ENCODE measurements around the gene CLCA2. TPM values are rescaled to one million over a fixed set of nuclear protein-coding genes. Genes with fewer than 3 reads are reported as not detected.
A peak's percentile ranks its signal among the peaks of the same experiment; 100 is the strongest.

CLCA2 gene
- total RNA-seq, 1 donor from 2014 or later, result 0.33 TPM

- DNase-seq (ENCODE audit: low read depth, low spot score), result no peak
Measured at GRCh38 chr1:86429122-86429725, 5.3 kb downstream of the CLCA2 start.

GRCh38 chr1:86429835-86430234, 5.9 kb downstream of the CLCA2 start:
- peak; percentile 76 for DNase-seq (ENCODE audit: low read depth, low spot score)

- DNase-seq (ENCODE audit: low read depth, low spot score), result no peak
Measured at GRCh38 chr1:86430376-86430775, 6.4 kb downstream of the CLCA2 start.

GRCh38 chr1:86434059-86434458, 10.1 kb downstream of the CLCA2 start:
- no peak for DNase-seq (ENCODE audit: low read depth, low spot score)

GRCh38 chr1:86435327-86435726, 11.4 kb downstream of the CLCA2 start:
- no peak for DNase-seq (ENCODE audit: low read depth, low spot score)

GRCh38 chr1:86436041-86436440, 12.1 kb downstream of the CLCA2 start:
- DNase-seq (ENCODE audit: low read depth, low spot score), result no peak

GRCh38 chr1:86441581-86441980, 17.6 kb downstream of the CLCA2 start:
- no peak for DNase-seq (ENCODE audit: low read depth, low spot score)

GRCh38 chr1:86441997-86442396, 18.0 kb downstream of the CLCA2 start:
- no peak for DNase-seq (ENCODE audit: low read depth, low spot score)

GRCh38 chr1:86445919-86446318, 21.9 kb downstream of the CLCA2 start:
- DNase-seq (ENCODE audit: low read depth, low spot score), result no peak

- DNase-seq (ENCODE audit: low read depth, low spot score), result no peak
Measured at GRCh38 chr1:86447198-86447790, 23.3 kb downstream of the CLCA2 start.

GRCh38 chr1:86448670-86449069, 24.7 kb downstream of the CLCA2 start:
- DNase-seq (ENCODE audit: low read depth, low spot score), result no peak

GRCh38 chr1:86449103-86449502, 25.1 kb downstream of the CLCA2 start:
- DNase-seq (ENCODE audit: low read depth, low spot score), result no peak

- DNase-seq (ENCODE audit: low read depth, low spot score), result no peak
Measured at GRCh38 chr1:86450847-86451246, 26.9 kb downstream of the CLCA2 start.

- no peak for DNase-seq (ENCODE audit: low read depth, low spot score)
Measured at GRCh38 chr1:86453664-86454063, 29.7 kb downstream of the CLCA2 start.

- DNase-seq (ENCODE audit: low read depth, low spot score), result no peak
Measured at GRCh38 chr1:86455073-86455472, 31.1 kb downstream of the CLCA2 start.

GRCh38 chr1:86460998-86461397, 37.0 kb downstream of the CLCA2 start:
- no peak for DNase-seq (ENCODE audit: low read depth, low spot score)

- DNase-seq (ENCODE audit: low read depth, low spot score), result no peak
Measured at GRCh38 chr1:86461482-86461881, 37.5 kb downstream of the CLCA2 start.

- no peak for DNase-seq (ENCODE audit: low read depth, low spot score)
Measured at GRCh38 chr1:86464819-86465218, 40.8 kb downstream of the CLCA2 start.

- DNase-seq (ENCODE audit: low read depth, low spot score), result no peak
Measured at GRCh38 chr1:86466109-86466844, 42.3 kb downstream of the CLCA2 start.

- no peak for DNase-seq (ENCODE audit: low read depth, low spot score)
Measured at GRCh38 chr1:86466986-86467385, 43.0 kb downstream of the CLCA2 start.

GRCh38 chr1:86468501-86468977, 44.6 kb downstream of the CLCA2 start, which contains the start of gene CLCA1:
Gene CLCA1 (plus strand): TSS chr1:86468927. CDS start chr1:86468972, 45 bp downstream.
- no peak for DNase-seq (ENCODE audit: low read depth, low spot score)

- DNase-seq (ENCODE audit: low read depth, low spot score), result no peak
Measured at GRCh38 chr1:86470859-86471258, 46.9 kb downstream of the CLCA2 start.

- no peak for DNase-seq (ENCODE audit: low read depth, low spot score)
Measured at GRCh38 chr1:86471291-86471690, 47.3 kb downstream of the CLCA2 start.

Measured in pulmonary artery endothelial cell (primary cell).